ENCODE data around the gene GUCA2A. TPM values are rescaled to one million over a fixed set of nuclear protein-coding genes. Genes with fewer than 3 reads are reported as not detected.

The GUCA2A gene
- total and polyA plus RNA-seq, 2 of the 8 experiments (the other 6 are each of a cell fraction or from before 2014, with no cell fraction given): not detected

GRCh38 chr1:42176902-42177519 is 12.5 kb upstream of the GUCA2A start:
- DNase-seq (ENCODE audit: low read depth in 1 of 2, low spot score in 2 of 2) (no peak), FAIRE-seq (peak; percentile 63)
- Histone ChIP-seq H2BK12ac (ENCODE audit: low read depth, low read length) (no peak overlapping the region), H4K91ac (replicated peaks; ENCODE audit: insufficient read length, low read length) (no peak overlapping the region), H3K79me1 (ENCODE audit: low read depth, low read length) (no peaks in the 10 kb centered on the region), H3K36me3 (ENCODE audit: control insufficient read depth in 2 of 4, insufficient read depth in 4 of 4, low read length in 3 of 4) (peaks cover 0 to 20% (median 5%) of the 10 kb centered on the region in 4 experiments; a peak in 4 of 8 replicates), H4K8ac (ENCODE audit: extremely low read depth, insufficient read depth, low read length) (no peak overlapping the region), H4K20me1 (replicated peaks in 1 of 2; ENCODE audit: control insufficient read depth in 1 of 2, insufficient read depth in 2 of 2, low read length in 2 of 2) (no peaks in the 10 kb centered on the region), H2BK20ac (ENCODE audit: low read length) (no peak overlapping the region), H2BK15ac (ENCODE audit: low read length) (no peak overlapping the region), H2AK5ac (ENCODE audit: low read depth, low read length) (no peak overlapping the region), H3K4me1 (replicated peaks in 1 of 4; ENCODE audit: control insufficient read depth in 3 of 4, insufficient read depth in 4 of 4, low read length in 3 of 4) (peaks cover 0 to 7% (median 0%) of the 10 kb centered on the region in 4 experiments; a peak in 1 of 7 replicates), H3K9me3 (ENCODE audit: insufficient read depth in 2 of 2, low read depth in 1 of 2, low read length in 1 of 2) (no peaks in the 10 kb centered on the region), H3K27ac (ENCODE audit: low read depth, low read length) (no peak overlapping the region), H3K79me2 (ENCODE audit: control insufficient read depth in 1 of 2, insufficient read depth in 2 of 2, low read length in 2 of 2) (no peaks in the 10 kb centered on the region), H3K56ac (replicated peaks; ENCODE audit: insufficient read length, low read depth, low read length) (no peak overlapping the region), H2BK120ac (replicated peaks; ENCODE audit: low read depth, low read length) (no peak overlapping the region), H3K18ac (ENCODE audit: extremely low read depth, low read length) (no peak overlapping the region), H3K23ac (ENCODE audit: insufficient read length) (no peak overlapping the region), H3K27me3 (replicated peaks in 1 of 4; ENCODE audit: control insufficient read depth in 3 of 4, extremely low read depth in 1 of 4, insufficient read depth in 3 of 4, low read length in 3 of 4) (no peaks in the 10 kb centered on the region), H3K4me2 (ENCODE audit: insufficient read depth in 1 of 2, low read depth in 2 of 2, low read length in 2 of 2) (no peak overlapping the region), H3K23me2 (ENCODE audit: low read depth, low read length) (no peaks in the 10 kb centered on the region; the same call in 1 of the 2 replicates), H3K14ac (ENCODE audit: insufficient read length) (no peak overlapping the region), H3K4me3 (ENCODE audit: extremely low read depth in 1 of 4, insufficient read depth in 2 of 4, low read depth in 3 of 4, low read length in 4 of 4) (no peak overlapping the region), H3K9ac (replicated peaks in 1 of 4; ENCODE audit: extremely low read depth in 1 of 4, low read depth in 3 of 4, low read length in 3 of 4) (no peak overlapping the region), H2BK5ac (ENCODE audit: low read depth, low read length) (no peak overlapping the region), H3K4ac (replicated peaks; ENCODE audit: insufficient read length, low read depth, low read length) (no peak overlapping the region), H2AFZ (ENCODE audit: low read length) (no peak overlapping the region), H4K5ac (ENCODE audit: insufficient read length, low read depth, low read length) (no peak overlapping the region)
- ChIA-PET CTCF (ENCODE audit: partially characterized antibody) (interaction anchor here (0.5 to 1.2 kb wide), 9 partner anchors 9 to 373 kb away, joined by 3 to 6 read pairs (median 3); no protein-coding TSS in a partner anchor), POLR2A (ENCODE audit: partially characterized antibody) (no interaction called here)
- 80% methylated on average over 4 of the region's 4 CpGs; no CpG with 5 or more reads in 1 of the 2 experiments for WGBS, 2 experiments (ENCODE audit: extremely low coverage in 1 of 2, insufficient coverage in 1 of 2, insufficient read length in 1 of 2, insufficient replicate concordance in 2 of 2, low coverage in 1 of 2, low lambda C conversion rate in 2 of 2, missing lambda C conversion rate in 1 of 2)
- TF ChIP-seq BACH1 (IDR thresholded peaks at IDR 0.05; ENCODE audit: low read length): no peak
- TF ChIP-seq ASH2L (IDR thresholded peaks at IDR 0.05; ENCODE audit: low read length): no peak
- no peak for TF ChIP-seq TEAD4 (IDR thresholded peaks at IDR 0.05; ENCODE audit: low read depth, low read length)
- TF ChIP-seq SP4 (IDR thresholded peaks at IDR 0.05; ENCODE audit: low read length): no peak
- TF ChIP-seq, protein P1, sequence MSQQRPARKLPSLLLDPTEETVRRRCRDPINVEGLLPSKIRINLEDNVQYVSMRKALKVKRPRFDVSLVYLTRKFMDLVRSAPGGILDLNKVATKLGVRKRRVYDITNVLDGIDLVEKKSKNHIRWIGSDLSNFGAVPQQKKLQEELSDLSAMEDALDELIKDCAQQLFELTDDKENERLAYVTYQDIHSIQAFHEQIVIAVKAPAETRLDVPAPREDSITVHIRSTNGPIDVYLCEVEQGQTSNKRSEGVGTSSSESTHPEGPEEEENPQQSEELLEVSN (IDR thresholded peaks at IDR 0.05): no peak
- TF ChIP-seq ZNF274 (IDR thresholded peaks at IDR 0.05; ENCODE audit: borderline replicate concordance, extremely low read depth, low read length): no peak
- peak; percentile 58 to 90 (median 78) for TF ChIP-seq CTCF (IDR thresholded peaks at IDR 0.05; ENCODE audit: control extremely low read depth in 1 of 3, insufficient read depth in 1 of 3, low read depth in 1 of 3, low read length in 3 of 3)
- no peak for TF ChIP-seq POLR2AphosphoS5 (IDR thresholded peaks at IDR 0.05; ENCODE audit: low read depth, low read length)
- TF ChIP-seq CBX8 (IDR thresholded peaks at IDR 0.05; ENCODE audit: borderline replicate concordance, low read depth, low read length): no peak
- no peak for TF ChIP-seq NRF1 (IDR thresholded peaks at IDR 0.05; ENCODE audit: low read depth, low read length)

Data from H1 (cell line).